Calu3 (cell line): ENCODE results near the gene TTC28. TPM values are rescaled to one million over a fixed set of nuclear protein-coding genes. Genes with fewer than 3 reads are reported as not detected.
"Not testable (repeated sequence)": the region's sequence is repeated elsewhere in the genome, so short reads cannot be mapped to it uniquely, and the experiment has no call there.

ENCODE experiments used
- BruUV-seq: library from RNA; stranded (reverse); fragments of 400-500 nt; replicated peaks from 2 replicates; lab custom pipeline; 2021; lab: Mats Ljungman, UMichigan
- CTCF ChIA-PET: fragments of 300-600 bp; sonication (Branson Sonifier 250); formaldehyde crosslinking; loops from one replicate; lab custom pipeline; 2022; ENCODE audit warnings: antibody characterized with exemption; lab: Charles Lee
- DNase-seq: peaks from one replicate; pipeline ENCODE4 v3.0.0; 2022
- H3K27ac Mint-ChIP-seq: one replicate; pipeline ENCODE4 v1.8.0; 2022; ENCODE audit warnings: mixed read lengths; ENCODE audit not compliant: unreplicated experiment
- H3K27me3 Mint-ChIP-seq: one replicate; pipeline ENCODE4 v1.8.0; 2022; ENCODE audit warnings: mixed read lengths; ENCODE audit not compliant: unreplicated experiment
- H3K36me3 Mint-ChIP-seq: one replicate; pipeline ENCODE4 v1.8.0; 2022; ENCODE audit warnings: mild to moderate bottlenecking, moderate library complexity, mixed read lengths; ENCODE audit not compliant: insufficient read depth, unreplicated experiment
- H3K4me1 Mint-ChIP-seq: one replicate; pipeline ENCODE4 v1.8.0; 2022; ENCODE audit warnings: mild to moderate bottlenecking, low read depth, mixed read lengths; ENCODE audit not compliant: unreplicated experiment
- H3K4me3 Mint-ChIP-seq: one replicate; pipeline ENCODE4 v1.8.0; 2022; ENCODE audit warnings: mild to moderate bottlenecking, low read depth, moderate library complexity, mixed read lengths; ENCODE audit not compliant: unreplicated experiment
- H3K9me3 Mint-ChIP-seq: one replicate; pipeline ENCODE4 v1.8.0; 2022; ENCODE audit warnings: low read depth, mixed read lengths; ENCODE audit not compliant: unreplicated experiment
- CTCF ChIP-seq: fragments of 200-600 bp; IDR thresholded peaks from one replicate; pipeline ENCODE4 v1.8.0; 2022; ENCODE audit warnings: antibody characterized with exemption; ENCODE audit not compliant: unreplicated experiment
- intact Hi-C: fragments of 100-400 bp; cut with micrococcal nuclease; formaldehyde crosslinking; loops from one replicate; pipeline ENCODE4 v1.10.0; 2022; ENCODE audit not compliant: unreplicated experiment
- total RNA-seq: library from RNA; stranded (reverse); gene quantifications from 2 replicates; pipeline ENCODE4 v1.2.3, GENCODE V29; 2022

TTC28 gene
- total RNA-seq, 1 experiment from 2014 or later: 5.2 TPM

DNA sequence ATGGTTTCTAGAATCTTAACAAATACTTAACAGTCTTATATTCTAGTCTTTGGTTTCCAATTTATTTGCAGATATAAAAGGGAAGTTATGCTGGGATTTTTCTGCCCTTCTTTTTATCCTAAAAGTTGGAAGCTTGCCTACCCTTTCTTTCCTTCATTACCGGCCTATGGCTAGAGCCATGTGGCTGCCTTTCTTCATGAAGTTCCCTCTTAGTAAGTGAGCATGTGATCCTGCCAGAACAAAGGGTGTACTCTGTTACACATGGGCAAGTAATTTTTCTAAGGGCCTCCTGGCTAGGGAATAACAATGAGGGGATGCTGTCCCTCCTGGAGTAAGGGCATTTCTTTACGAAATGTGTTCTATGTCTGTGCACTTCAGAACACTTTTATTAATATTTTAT lies 508.5 kb downstream of the TTC28 start:
- TF ChIP-seq CTCF: no peak
- no peaks in the 10 kb centered on the region for H3K36me3 Mint-ChIP-seq
- no TSS peak for BruUV-seq
- DNase-seq: no peak
- H3K4me3 Mint-ChIP-seq: no peak overlapping the region
- CTCF ChIA-PET: interaction anchor here (0.6 kb wide), 1 partner anchor 177 kb away, joined by 3 read pairs; no protein-coding TSS in a partner anchor
- H3K4me1 Mint-ChIP-seq: no peaks in the 10 kb centered on the region
- H3K27me3 Mint-ChIP-seq: peaks cover 14% of the 10 kb centered on the region
- no peak overlapping the region for H3K27ac Mint-ChIP-seq
- intact Hi-C loops: no loop called here
- no peaks in the 10 kb centered on the region for H3K9me3 Mint-ChIP-seq

DNA sequence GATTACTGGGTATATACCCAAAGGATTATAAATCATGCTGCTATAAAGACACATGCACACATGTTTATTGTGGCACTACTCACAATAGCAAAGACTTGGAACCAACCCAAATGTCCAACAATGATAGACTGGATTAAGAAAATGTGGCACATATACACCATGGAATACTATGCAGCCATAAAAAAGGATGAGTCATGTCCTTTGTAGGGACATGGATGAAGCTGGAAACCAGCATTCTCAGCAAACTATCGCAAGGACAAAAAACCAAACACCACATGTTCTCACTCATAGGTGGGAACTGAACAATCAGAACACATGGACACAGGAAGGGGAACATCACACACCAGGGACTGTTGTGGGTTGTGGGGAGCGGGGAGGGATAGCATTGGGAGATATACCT lies 510.3 kb downstream of the TTC28 start:
- H3K4me3 Mint-ChIP-seq, DNase-seq, H3K4me1 Mint-ChIP-seq, H3K27ac Mint-ChIP-seq, H3K36me3 Mint-ChIP-seq, H3K9me3 Mint-ChIP-seq, intact Hi-C loops, BruUV-seq, CTCF ChIA-PET: not testable (repeated sequence)
- H3K27me3 Mint-ChIP-seq: peaks cover 31% of the 10 kb centered on the region

- peaks cover 2% of the 10 kb centered on the region for H3K9me3 Mint-ChIP-seq
- CTCF ChIA-PET: no interaction called here
- H3K27ac Mint-ChIP-seq: no peak overlapping the region
- BruUV-seq: no TSS peak
- H3K27me3 Mint-ChIP-seq: peaks cover 29% of the 10 kb centered on the region
- DNase-seq: no peak
- no peaks in the 10 kb centered on the region for H3K36me3 Mint-ChIP-seq
- intact Hi-C loops: no loop called here
- H3K4me3 Mint-ChIP-seq: no peak overlapping the region
- no peak for TF ChIP-seq CTCF
- no peaks in the 10 kb centered on the region for H3K4me1 Mint-ChIP-seq
Measured at GRCh38 chr22:28155808-28156207, 523.8 kb downstream of the TTC28 start.

- no peak overlapping the region for H3K27ac Mint-ChIP-seq
- H3K9me3 Mint-ChIP-seq: peaks cover 2% of the 10 kb centered on the region
Measured at GRCh38 chr22:28154861-28155260, 524.8 kb downstream of the TTC28 start.

More at GRCh38 chr22:28154861-28155260, 524.8 kb downstream of the TTC28 start:
- Mint-ChIP-seq H3K4me3 (no peak overlapping the region), H3K27me3 (peaks cover 33% of the 10 kb centered on the region), H3K36me3 (no peaks in the 10 kb centered on the region), H3K4me1 (no peaks in the 10 kb centered on the region)
- TF ChIP-seq CTCF: no peak
- BruUV-seq: no TSS peak
- no peak for DNase-seq
- CTCF ChIA-PET: no interaction called here
- intact Hi-C loops: no loop called here
